Immature natural killer cell (primary cell): ENCODE measurements around the gene IRAK3. TPM values are rescaled to one million over a fixed set of nuclear protein-coding genes. Genes with fewer than 3 reads are reported as not detected.

Experiments used
- DNase-seq, 3 donors: peaks; one replicate each; pipeline ENCODE4 v3.0.0; 2022; ENCODE audit warnings: mixed read lengths in 1 of 3
- H3K27ac Mint-ChIP-seq, 6 donors: one replicate each; pipeline ENCODE4 v1.8.0; 2020; ENCODE audit warnings: mixed read lengths in 6 of 6, mild to moderate bottlenecking in 5 of 6, inconsistent platforms in 4 of 6, moderate library complexity in 3 of 6
- H3K27me3 Mint-ChIP-seq, 3 donors: one replicate each; pipeline ENCODE4 v1.8.0; 2020 to 2021; ENCODE audit warnings: low read depth in 3 of 3, mild to moderate bottlenecking in 3 of 3, mixed read lengths in 3 of 3, moderate library complexity in 3 of 3, inconsistent platforms in 1 of 3
- H3K36me3 Mint-ChIP-seq, 3 donors: one replicate each; pipeline ENCODE4 v1.8.0; 2020; ENCODE audit warnings: mixed read lengths in 3 of 3, inconsistent platforms in 2 of 3, mild to moderate bottlenecking in 2 of 3
- H3K4me1 Mint-ChIP-seq, 2 donors: one replicate each; pipeline ENCODE4 v1.8.0; 2020; ENCODE audit warnings: inconsistent platforms in 2 of 2, mild to moderate bottlenecking in 2 of 2, mixed read lengths in 2 of 2, moderate library complexity in 1 of 2
- H3K4me3 Mint-ChIP-seq, 5 donors: one replicate each; pipeline ENCODE4 v1.8.0; 2020; ENCODE audit warnings: mild to moderate bottlenecking in 5 of 5, mixed read lengths in 5 of 5, inconsistent platforms in 3 of 5, moderate library complexity in 3 of 5
- H3K9me3 Mint-ChIP-seq, 6 donors: one replicate each; pipeline ENCODE4 v1.8.0; 2020; ENCODE audit warnings: mild to moderate bottlenecking in 6 of 6, mixed read lengths in 6 of 6, inconsistent platforms in 4 of 6, moderate library complexity in 3 of 6
- polyA plus RNA-seq, 3 donors: library from polyadenylated mRNA; unstranded; fragments of 300-500 nt; fragmentation: Illumina TruSeq; gene quantifications; one replicate each; pipeline ENCODE4 v1.2.3, GENCODE V29; 2021

Gene IRAK3
- polyA plus RNA-seq, 3 donors from 2014 or later = 0.53 to 1.2 TPM; not detected in 1

DNA sequence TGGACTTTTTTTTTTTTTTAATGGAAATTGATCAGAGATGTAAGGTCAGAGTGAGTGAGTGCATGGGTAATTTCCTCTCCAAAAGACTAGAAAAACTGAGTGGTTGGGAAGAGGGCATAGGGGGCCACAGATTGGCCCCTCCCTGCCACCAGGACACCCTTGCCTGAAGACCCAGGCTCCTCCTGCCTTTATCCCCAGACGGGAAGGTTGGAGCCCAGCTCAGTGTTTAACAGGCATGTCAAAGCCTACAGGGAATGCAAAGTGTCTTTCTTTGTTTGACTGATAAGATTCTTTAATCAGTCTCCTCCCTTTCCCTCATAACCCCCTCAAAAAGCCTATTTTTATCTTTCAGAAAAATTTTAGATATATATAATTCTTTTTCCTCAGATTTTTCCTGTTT, 50.3 kb downstream of the IRAK3 start:
- peaks cover 0 to 2% (median 0%) of the 10 kb centered on the region in 6 donors for H3K9me3 Mint-ChIP-seq
- DNase-seq = no peak
- peaks cover 0 to 3% (median 0%) of the 10 kb centered on the region in 3 donors for H3K36me3 Mint-ChIP-seq
- no peak overlapping the region for H3K27ac Mint-ChIP-seq
- peaks cover 2 to 10% (median 3%) of the 10 kb centered on the region in 3 donors for H3K27me3 Mint-ChIP-seq
- no peak overlapping the region for H3K4me3 Mint-ChIP-seq
- H3K4me1 Mint-ChIP-seq = peaks cover 4 to 13% of the 10 kb centered on the region in 2 donors

DNA sequence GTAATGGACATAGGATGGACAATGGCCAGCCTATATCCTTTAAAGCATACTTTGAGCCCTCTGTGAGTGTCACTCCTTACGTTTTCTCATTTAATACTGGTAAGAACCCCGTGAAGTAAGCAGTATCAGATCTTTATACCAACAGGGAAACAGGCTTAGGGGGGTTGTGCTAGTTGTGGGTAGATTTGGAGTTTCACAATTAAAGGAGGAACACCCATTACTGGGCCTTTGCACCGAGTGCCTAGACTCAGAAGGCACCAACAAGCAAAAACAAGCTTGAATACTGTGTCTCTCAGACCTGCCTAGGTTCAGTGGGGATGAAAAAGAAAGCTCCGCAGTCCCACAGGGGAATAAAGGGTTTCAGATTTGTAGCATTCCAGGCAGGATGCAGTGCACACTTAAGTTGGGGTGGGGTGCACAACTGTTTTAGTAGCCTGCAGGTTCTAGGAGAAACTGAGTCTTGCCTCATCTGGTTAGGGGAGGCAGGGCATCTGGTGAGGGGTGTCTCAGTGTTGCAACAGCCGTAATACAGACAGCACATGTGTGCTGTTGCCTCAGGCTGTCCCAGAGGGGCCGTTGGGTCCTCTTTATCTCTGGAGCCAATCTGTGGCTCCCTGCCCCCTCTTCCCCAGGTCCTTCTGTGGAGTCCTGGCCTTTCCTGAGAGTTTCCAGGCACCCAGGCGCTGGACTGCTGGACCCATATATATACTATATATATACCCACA, 51.2 kb downstream of the IRAK3 start:
- no peak for DNase-seq
- Mint-ChIP-seq H3K9me3 (peaks cover 0 to 2% (median 0%) of the 10 kb centered on the region in 6 donors), H3K27ac (no peak overlapping the region), H3K4me1 (peaks cover 4 to 13% of the 10 kb centered on the region in 2 donors), H3K4me3 (no peak overlapping the region), H3K36me3 (peaks cover 0 to 3% (median 3%) of the 10 kb centered on the region in 3 donors), H3K27me3 (peaks cover 2 to 10% (median 3%) of the 10 kb centered on the region in 3 donors)

- peaks cover 0 to 3% (median 3%) of the 10 kb centered on the region in 3 donors for H3K36me3 Mint-ChIP-seq
- no peak overlapping the region for H3K27ac Mint-ChIP-seq
- peaks cover 0 to 2% (median 0%) of the 10 kb centered on the region in 6 donors for H3K9me3 Mint-ChIP-seq
- H3K4me3 Mint-ChIP-seq = no peak overlapping the region
- peaks cover 2 to 7% of the 10 kb centered on the region in 2 donors for H3K4me1 Mint-ChIP-seq
- H3K27me3 Mint-ChIP-seq = peaks cover 0 to 7% (median 1%) of the 10 kb centered on the region in 3 donors
- no peak for DNase-seq
Observed at GRCh38 chr12:66241061-66242043, 52.3 kb downstream of the IRAK3 start.

- no peaks in the 10 kb centered on the region for H3K9me3 Mint-ChIP-seq
- DNase-seq = no peak
- peaks cover 0 to 3% (median 0%) of the 10 kb centered on the region in 3 donors for H3K36me3 Mint-ChIP-seq
- H3K27ac Mint-ChIP-seq = no peak overlapping the region
- H3K27me3 Mint-ChIP-seq = peaks cover 0 to 2% (median 1%) of the 10 kb centered on the region in 3 donors
- H3K4me3 Mint-ChIP-seq = no peak overlapping the region
- no peaks in the 10 kb centered on the region for H3K4me1 Mint-ChIP-seq
Observed at GRCh38 chr12:66242311-66242710, 53.3 kb downstream of the IRAK3 start.

- Mint-ChIP-seq H3K4me1 (no peaks in the 10 kb centered on the region), H3K27me3 (peaks cover 0 to 2% (median 1%) of the 10 kb centered on the region in 3 donors), H3K27ac (no peak overlapping the region), H3K36me3 (peaks cover 0 to 3% (median 0%) of the 10 kb centered on the region in 3 donors), H3K4me3 (no peak overlapping the region), H3K9me3 (no peaks in the 10 kb centered on the region)
- DNase-seq = no peak
Observed at GRCh38 chr12:66243911-66244310, 54.9 kb downstream of the IRAK3 start.

DNA sequence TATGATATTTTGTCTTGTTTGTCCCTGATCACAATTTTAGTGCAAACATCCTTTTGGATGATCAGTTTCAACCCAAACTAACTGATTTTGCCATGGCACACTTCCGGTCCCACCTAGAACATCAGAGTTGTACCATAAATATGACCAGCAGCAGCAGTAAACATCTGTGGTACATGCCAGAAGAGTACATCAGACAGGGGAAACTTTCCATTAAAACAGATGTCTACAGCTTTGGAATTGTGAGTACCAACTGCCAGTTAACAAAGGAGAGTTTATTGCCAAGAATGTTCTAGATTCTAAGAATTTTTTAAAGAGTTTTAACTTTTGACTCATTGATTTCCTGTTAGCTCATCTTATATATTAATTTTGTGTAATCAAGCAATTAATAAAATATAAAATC, 55.4 kb downstream of the IRAK3 start:
- H3K27me3 Mint-ChIP-seq = peaks cover 0 to 2% (median 1%) of the 10 kb centered on the region in 3 donors
- H3K9me3 Mint-ChIP-seq = no peaks in the 10 kb centered on the region
- no peak for DNase-seq
- no peak overlapping the region for H3K27ac Mint-ChIP-seq
- no peaks in the 10 kb centered on the region for H3K4me1 Mint-ChIP-seq
- peaks cover 0 to 3% (median 0%) of the 10 kb centered on the region in 3 donors for H3K36me3 Mint-ChIP-seq
- no peak overlapping the region for H3K4me3 Mint-ChIP-seq

- Mint-ChIP-seq H3K27ac (no peak overlapping the region), H3K27me3 (no peaks in the 10 kb centered on the region), H3K4me3 (no peak overlapping the region), H3K4me1 (no peaks in the 10 kb centered on the region), H3K36me3 (peaks cover 0 to 3% (median 0%) of the 10 kb centered on the region in 3 donors), H3K9me3 (no peaks in the 10 kb centered on the region)
- DNase-seq = no peak
Observed at GRCh38 chr12:66247741-66248140, 58.7 kb downstream of the IRAK3 start.

DNA sequence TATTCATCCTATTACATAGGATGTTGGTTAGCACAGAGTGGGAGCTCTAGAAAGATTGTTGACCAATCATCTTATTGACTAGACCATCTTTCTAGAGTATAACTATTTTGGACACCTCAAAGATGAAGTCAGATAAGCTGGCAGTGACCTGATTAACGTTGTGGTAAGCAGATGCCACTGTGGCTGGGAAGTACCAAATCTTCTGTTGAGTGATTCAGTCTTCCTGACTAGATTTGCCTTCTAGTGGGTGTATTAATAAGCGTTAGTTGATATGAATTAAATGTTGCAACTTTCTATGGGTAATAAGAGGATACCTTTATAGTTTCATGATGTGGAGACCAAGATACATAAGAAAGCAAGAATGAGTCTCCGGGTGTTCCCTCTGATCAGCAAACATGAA, 62.0 kb downstream of the IRAK3 start:
- H3K36me3 Mint-ChIP-seq = no peaks in the 10 kb centered on the region
- DNase-seq = no peak
- H3K9me3 Mint-ChIP-seq = no peaks in the 10 kb centered on the region
- no peaks in the 10 kb centered on the region for H3K4me1 Mint-ChIP-seq
- H3K4me3 Mint-ChIP-seq = no peak overlapping the region
- H3K27me3 Mint-ChIP-seq = no peaks in the 10 kb centered on the region
- no peak overlapping the region for H3K27ac Mint-ChIP-seq

- no peak for DNase-seq
- H3K4me1 Mint-ChIP-seq = no peaks in the 10 kb centered on the region
- H3K9me3 Mint-ChIP-seq = no peaks in the 10 kb centered on the region
- H3K27ac Mint-ChIP-seq = no peak overlapping the region
- H3K27me3 Mint-ChIP-seq = no peaks in the 10 kb centered on the region
- no peaks in the 10 kb centered on the region for H3K36me3 Mint-ChIP-seq
- no peak overlapping the region for H3K4me3 Mint-ChIP-seq
Observed at GRCh38 chr12:66252771-66253170, 63.8 kb downstream of the IRAK3 start.

DNA sequence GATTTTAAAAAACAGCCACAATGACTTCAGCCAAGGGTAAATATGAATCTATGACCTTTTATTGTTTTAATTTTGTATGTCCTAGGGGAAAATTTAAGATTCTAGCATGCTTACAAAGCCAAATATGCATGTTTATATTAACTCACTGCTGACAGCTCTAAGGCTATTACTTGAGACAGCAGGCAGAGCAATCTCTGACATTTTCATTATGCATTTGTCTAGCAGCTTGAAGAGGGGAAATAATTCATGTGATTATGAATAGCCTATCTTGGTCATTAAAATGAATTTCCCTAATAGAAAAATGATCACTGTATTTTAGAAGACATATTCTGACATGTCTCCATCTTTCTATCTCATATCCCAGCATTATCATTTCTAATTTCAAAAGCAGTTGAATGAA, 66.7 kb downstream of the IRAK3 start:
- H3K9me3 Mint-ChIP-seq = no peaks in the 10 kb centered on the region
- H3K27me3 Mint-ChIP-seq = peaks cover 0 to 3% (median 2%) of the 10 kb centered on the region in 3 donors
- no peak overlapping the region for H3K4me3 Mint-ChIP-seq
- no peaks in the 10 kb centered on the region for H3K36me3 Mint-ChIP-seq
- no peaks in the 10 kb centered on the region for H3K4me1 Mint-ChIP-seq
- no peak overlapping the region for H3K27ac Mint-ChIP-seq
- no peak for DNase-seq

DNA sequence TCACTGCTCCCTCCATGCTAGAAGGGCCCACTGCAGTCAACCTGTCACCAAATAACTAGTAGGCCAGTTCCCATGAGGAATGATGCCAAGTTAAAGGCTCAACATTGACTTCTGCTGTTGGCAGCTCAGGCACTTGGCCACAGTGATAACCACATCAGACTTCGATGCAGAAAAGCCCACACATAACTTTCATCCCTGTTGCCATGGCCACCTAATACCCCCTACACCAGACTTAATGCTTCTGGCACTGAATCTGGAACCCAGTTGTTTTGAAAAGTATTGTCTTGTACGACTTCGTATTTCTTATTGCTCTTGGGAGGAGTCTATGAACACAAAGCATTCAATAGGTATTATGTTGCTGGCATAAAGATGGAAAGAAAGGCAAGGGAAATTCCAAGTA, 69.0 kb downstream of the IRAK3 start:
- Mint-ChIP-seq H3K9me3 (no peaks in the 10 kb centered on the region), H3K27me3 (peaks cover 0 to 5% (median 4%) of the 10 kb centered on the region in 3 donors), H3K36me3 (no peaks in the 10 kb centered on the region), H3K27ac (no peak overlapping the region), H3K4me1 (no peaks in the 10 kb centered on the region), H3K4me3 (no peak overlapping the region)
- DNase-seq = no peak

GRCh38 chr12:66262737-66263136, 73.7 kb downstream of the IRAK3 start:
- H3K4me3 Mint-ChIP-seq = no peak overlapping the region
- H3K36me3 Mint-ChIP-seq = no peaks in the 10 kb centered on the region
- DNase-seq = no peak
- peaks cover 2 to 5% (median 4%) of the 10 kb centered on the region in 3 donors for H3K27me3 Mint-ChIP-seq
- no peaks in the 10 kb centered on the region for H3K9me3 Mint-ChIP-seq
- no peak overlapping the region for H3K27ac Mint-ChIP-seq
- H3K4me1 Mint-ChIP-seq = no peaks in the 10 kb centered on the region

GRCh38 chr12:66268562-66268961, 79.5 kb downstream of the IRAK3 start:
- Mint-ChIP-seq H3K27me3 (peaks cover 0 to 3% (median under 1%) of the 10 kb centered on the region in 3 donors), H3K27ac (no peak overlapping the region), H3K9me3 (no peaks in the 10 kb centered on the region), H3K4me3 (no peak overlapping the region), H3K36me3 (no peaks in the 10 kb centered on the region), H3K4me1 (no peaks in the 10 kb centered on the region)
- no peak for DNase-seq

GRCh38 chr12:66269142-66269541, 80.1 kb downstream of the IRAK3 start:
- no peaks in the 10 kb centered on the region for H3K36me3 Mint-ChIP-seq
- no peak overlapping the region for H3K27ac Mint-ChIP-seq
- H3K27me3 Mint-ChIP-seq = peaks cover 0 to 3% (median 3%) of the 10 kb centered on the region in 3 donors
- no peak overlapping the region for H3K4me3 Mint-ChIP-seq
- DNase-seq = no peak
- no peaks in the 10 kb centered on the region for H3K4me1 Mint-ChIP-seq
- no peaks in the 10 kb centered on the region for H3K9me3 Mint-ChIP-seq
